ENCODE measurements around the gene XBP1. TPM values are rescaled to one million over a fixed set of nuclear protein-coding genes. Genes with fewer than 3 reads are reported as not detected.
"Not testable (repeated sequence)": the region's sequence is repeated elsewhere in the genome, so short reads cannot be mapped to it uniquely, and the experiment has no call there.

Gene XBP1
- polyA plus RNA-seq, 4 donors = 118 to 145 (median 133) TPM

GRCh38 chr22:28754512-28754911 lies 45.9 kb downstream of the XBP1 start:
- DNase-seq (ENCODE audit: low read depth in 4 of 4, low spot score in 2 of 4) = not testable (repeated sequence)

- no peak for DNase-seq (ENCODE audit: low read depth in 4 of 4, low spot score in 2 of 4)
These were observed 49.9 kb downstream of the XBP1 start for GRCh38 chr22:28750471-28750881.

Other genes starting within 250 kb of the XBP1 start
- 10 to 100 TPM; 26.0 to 49.6 (median 35.9) TPM for gene TTC28, start 120.7 kb downstream of the XBP1 start, polyA plus RNA-seq (ENCODE audit: insufficient read length in 4 of 4)
- 10 to 100 TPM; 13.4 to 22.5 (median 17.7) TPM for gene CHEK2, start 58.7 kb downstream of the XBP1 start, polyA plus RNA-seq (ENCODE audit: insufficient read length in 4 of 4)
- gene HSCB, start 58.5 kb downstream of the XBP1 start, polyA plus RNA-seq (ENCODE audit: insufficient read length in 4 of 4) = 10 to 100 TPM; 19.7 to 22.7 (median 20.7) TPM
- 10 to 100 TPM; 36.5 to 38.9 (median 37.4) TPM for gene CCDC117, start 27.9 kb downstream of the XBP1 start, polyA plus RNA-seq (ENCODE audit: insufficient read length in 4 of 4)
- 10 to 100 TPM; 25.9 to 31.7 (median 30.2) TPM for gene ZNRF3, start 83.0 kb upstream of the XBP1 start, polyA plus RNA-seq (ENCODE audit: insufficient read length in 4 of 4)